SK-N-SH treated with all-trans-retinoic acid at 6 μM for 48 hours (cell line): Measurements from ENCODE around the gene SLC35E1.

Source experiments
- ATAC-seq: fragments of 200-7000 bp; cut with Tn5 transposase; 3 replicates; pipeline ENCODE4 v1.9.1; 2020; ENCODE audit warnings: mild to moderate bottlenecking, moderate library complexity
- ARNTL ChIP-seq: fragments of 450-650 bp; formaldehyde crosslinking; IDR thresholded peaks from 2 replicates; pipeline ENCODE4 v1.5.0; 2020; ENCODE audit warnings: low read depth, mild to moderate bottlenecking, moderate library complexity, borderline replicate concordance
- BACH2 ChIP-seq: fragments of 250-450 bp; sonication (Bioruptor Pico); IDR thresholded peaks from 2 replicates; pipeline ENCODE4 v1.9.0; 2021; ENCODE audit warnings: mild to moderate bottlenecking, borderline replicate concordance
- CSDC2 ChIP-seq: fragments of 250-450 bp; sonication (Bioruptor Pico); IDR thresholded peaks from 2 replicates; pipeline ENCODE4 v1.5.0; 2020; ENCODE audit warnings: mild to moderate bottlenecking, moderate library complexity
- ESRRG ChIP-seq: fragments of 250-450 bp; sonication (Bioruptor Pico); IDR thresholded peaks from 2 replicates; pipeline ENCODE4 v1.6.1; 2021; ENCODE audit warnings: mild to moderate bottlenecking
- GLIS3 ChIP-seq: fragments of 250-450 bp; sonication (Bioruptor Pico); IDR thresholded peaks from 2 replicates; pipeline ENCODE4 v1.5.0; 2020; ENCODE audit warnings: mild to moderate bottlenecking, moderate library complexity
- ISL1 ChIP-seq: fragments of 250-450 bp; sonication (Bioruptor Pico); IDR thresholded peaks from 2 replicates; pipeline ENCODE4 v2.1.2; 2022; ENCODE audit warnings: mild to moderate bottlenecking, moderate library complexity
- OSR1 ChIP-seq: fragments of 250-450 bp; sonication (Bioruptor Pico); IDR thresholded peaks from 2 replicates; pipeline ENCODE4 v1.8.0; 2022; ENCODE audit warnings: moderate library complexity, mild to moderate bottlenecking, inconsistent platforms
- PPARA ChIP-seq: fragments of 250-450 bp; sonication (Bioruptor Pico); IDR thresholded peaks from 2 replicates; pipeline ENCODE4 v1.5.0; 2020; ENCODE audit warnings: mild to moderate bottlenecking, borderline replicate concordance
- SNAI2 ChIP-seq: fragments of 250-450 bp; sonication (Bioruptor Pico); IDR thresholded peaks from 2 replicates; pipeline ENCODE4 v1.5.0; 2020; ENCODE audit warnings: mild to moderate bottlenecking, moderate library complexity
- TCF4 ChIP-seq: fragments of 250-450 bp; sonication (Bioruptor Pico); IDR thresholded peaks from 2 replicates; pipeline ENCODE4 v1.8.0; 2021; ENCODE audit warnings: mild to moderate bottlenecking, moderate library complexity, borderline replicate concordance
- TOX ChIP-seq: fragments of 250-450 bp; sonication (Bioruptor Pico); IDR thresholded peaks from 2 replicates; pipeline ENCODE4 v1.8.0; 2021; ENCODE audit warnings: mild to moderate bottlenecking, moderate library complexity, borderline replicate concordance
- ZC3H10 ChIP-seq: fragments of 250-450 bp; sonication (Bioruptor Pico); IDR thresholded peaks from 2 replicates; pipeline ENCODE4 v1.5.1; 2021; ENCODE audit warnings: mild to moderate bottlenecking, moderate library complexity
- ZFP3 ChIP-seq: fragments of 250-450 bp; sonication (Bioruptor Pico); IDR thresholded peaks from 2 replicates; pipeline ENCODE4 v1.5.0; 2020; ENCODE audit warnings: mild to moderate bottlenecking, moderate library complexity
- ZFP30 ChIP-seq: fragments of 450-650 bp; formaldehyde crosslinking; IDR thresholded peaks from 2 replicates; pipeline ENCODE4 v1.5.0; 2022; ENCODE audit warnings: mild to moderate bottlenecking, moderate library complexity
- ZNF565 ChIP-seq: fragments of 450-650 bp; formaldehyde crosslinking; conservative IDR thresholded peaks from 2 replicates; pipeline ENCODE4 v1.5.0; 2020; ENCODE audit warnings: low read depth, mild to moderate bottlenecking, moderate library complexity
- ZNF70 ChIP-seq: fragments of 450-650 bp; formaldehyde crosslinking; IDR thresholded peaks from 2 replicates; pipeline ENCODE4 v1.5.0; 2020; ENCODE audit warnings: mild to moderate bottlenecking, moderate library complexity
- ZNF8 ChIP-seq: fragments of 450-650 bp; formaldehyde crosslinking; IDR thresholded peaks from 2 replicates; pipeline ENCODE4 v1.5.0; 2020; ENCODE audit warnings: mild to moderate bottlenecking, moderate library complexity
- TF ChIP-seq, protein P1 (sequence below): fragments of 250-450 bp; sonication (Bioruptor Pico); IDR thresholded peaks from 2 replicates; pipeline ENCODE4 v1.8.0; 2021; ENCODE audit warnings: low read depth, mild to moderate bottlenecking, moderate library complexity, borderline replicate concordance
- TF ChIP-seq, protein P2 (sequence below): fragments of 250-450 bp; sonication (Bioruptor Pico); IDR thresholded peaks from 2 replicates; pipeline ENCODE4 v1.5.0; 2020; ENCODE audit warnings: mild to moderate bottlenecking, moderate library complexity
- TF ChIP-seq, protein P3 (sequence below): fragments of 250-450 bp; sonication (Bioruptor Pico); IDR thresholded peaks from 2 replicates; pipeline ENCODE4 v1.5.1; 2021; ENCODE audit warnings: mild to moderate bottlenecking, moderate library complexity
- TF ChIP-seq, protein P4 (sequence below): fragments of 250-450 bp; sonication (Bioruptor Pico); IDR thresholded peaks from 2 replicates; pipeline ENCODE4 v1.8.0; 2020; ENCODE audit warnings: mild to moderate bottlenecking, moderate library complexity, borderline replicate concordance
- TF ChIP-seq, protein P5 (sequence below): fragments of 250-450 bp; sonication (Bioruptor Pico); IDR thresholded peaks from 2 replicates; pipeline ENCODE4 v1.5.1; 2020; ENCODE audit warnings: low read depth, mild to moderate bottlenecking, moderate library complexity

Gene SLC35E1

DNA sequence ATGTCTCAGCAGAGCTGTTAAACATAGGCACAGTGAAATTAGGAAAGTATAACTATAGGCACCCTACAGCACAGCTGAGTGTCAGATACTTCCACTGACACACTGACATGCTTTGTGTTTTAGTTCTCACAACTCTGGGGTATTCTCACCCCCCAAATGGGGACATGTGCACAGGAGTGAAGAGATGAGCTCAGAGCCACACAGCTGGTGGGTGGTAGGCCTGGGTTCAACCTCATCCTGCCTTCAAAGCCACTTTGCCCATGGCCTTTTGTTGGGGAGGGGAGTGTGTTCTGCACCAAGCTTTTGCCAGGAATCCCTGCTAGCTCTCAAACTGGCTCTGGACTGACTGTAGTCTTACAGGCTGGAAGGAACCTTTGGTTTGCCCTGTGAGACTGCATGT is 1.7 kb upstream of the SLC35E1 start:
- ATAC-seq: no peak
- TF ChIP-seq ESRRG (CRISPR knock-in tag) (no peak), BACH2 (no peak), GLIS3 (no peak), ZFP3 (CRISPR knock-in tag) (no peak), ZFP30 (CRISPR knock-in tag) (no peak), ZNF70 (no peak), PPARA (CRISPR knock-in tag) (no peak), OSR1 (CRISPR knock-in tag) (no peak), ISL1 (CRISPR knock-in tag) (no peak), ZC3H10 (CRISPR knock-in tag) (no peak)
- TF ChIP-seq, protein P1, sequence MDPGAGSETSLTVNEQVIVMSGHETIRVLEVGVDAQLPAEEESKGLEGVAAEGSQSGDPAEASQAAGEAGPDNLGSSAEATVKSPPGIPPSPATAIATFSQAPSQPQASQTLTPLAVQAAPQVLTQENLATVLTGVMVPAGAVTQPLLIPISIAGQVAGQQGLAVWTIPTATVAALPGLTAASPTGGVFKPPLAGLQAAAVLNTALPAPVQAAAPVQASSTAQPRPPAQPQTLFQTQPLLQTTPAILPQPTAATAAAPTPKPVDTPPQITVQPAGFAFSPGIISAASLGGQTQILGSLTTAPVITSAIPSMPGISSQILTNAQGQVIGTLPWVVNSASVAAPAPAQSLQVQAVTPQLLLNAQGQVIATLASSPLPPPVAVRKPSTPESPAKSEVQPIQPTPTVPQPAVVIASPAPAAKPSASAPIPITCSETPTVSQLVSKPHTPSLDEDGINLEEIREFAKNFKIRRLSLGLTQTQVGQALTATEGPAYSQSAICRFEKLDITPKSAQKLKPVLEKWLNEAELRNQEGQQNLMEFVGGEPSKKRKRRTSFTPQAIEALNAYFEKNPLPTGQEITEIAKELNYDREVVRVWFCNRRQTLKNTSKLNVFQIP: no peak
- TF ChIP-seq, protein P2, sequence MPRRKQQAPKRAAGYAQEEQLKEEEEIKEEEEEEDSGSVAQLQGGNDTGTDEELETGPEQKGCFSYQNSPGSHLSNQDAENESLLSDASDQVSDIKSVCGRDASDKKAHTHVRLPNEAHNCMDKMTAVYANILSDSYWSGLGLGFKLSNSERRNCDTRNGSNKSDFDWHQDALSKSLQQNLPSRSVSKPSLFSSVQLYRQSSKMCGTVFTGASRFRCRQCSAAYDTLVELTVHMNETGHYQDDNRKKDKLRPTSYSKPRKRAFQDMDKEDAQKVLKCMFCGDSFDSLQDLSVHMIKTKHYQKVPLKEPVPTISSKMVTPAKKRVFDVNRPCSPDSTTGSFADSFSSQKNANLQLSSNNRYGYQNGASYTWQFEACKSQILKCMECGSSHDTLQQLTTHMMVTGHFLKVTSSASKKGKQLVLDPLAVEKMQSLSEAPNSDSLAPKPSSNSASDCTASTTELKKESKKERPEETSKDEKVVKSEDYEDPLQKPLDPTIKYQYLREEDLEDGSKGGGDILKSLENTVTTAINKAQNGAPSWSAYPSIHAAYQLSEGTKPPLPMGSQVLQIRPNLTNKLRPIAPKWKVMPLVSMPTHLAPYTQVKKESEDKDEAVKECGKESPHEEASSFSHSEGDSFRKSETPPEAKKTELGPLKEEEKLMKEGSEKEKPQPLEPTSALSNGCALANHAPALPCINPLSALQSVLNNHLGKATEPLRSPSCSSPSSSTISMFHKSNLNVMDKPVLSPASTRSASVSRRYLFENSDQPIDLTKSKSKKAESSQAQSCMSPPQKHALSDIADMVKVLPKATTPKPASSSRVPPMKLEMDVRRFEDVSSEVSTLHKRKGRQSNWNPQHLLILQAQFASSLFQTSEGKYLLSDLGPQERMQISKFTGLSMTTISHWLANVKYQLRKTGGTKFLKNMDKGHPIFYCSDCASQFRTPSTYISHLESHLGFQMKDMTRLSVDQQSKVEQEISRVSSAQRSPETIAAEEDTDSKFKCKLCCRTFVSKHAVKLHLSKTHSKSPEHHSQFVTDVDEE (CRISPR knock-in tag): no peak

DNA sequence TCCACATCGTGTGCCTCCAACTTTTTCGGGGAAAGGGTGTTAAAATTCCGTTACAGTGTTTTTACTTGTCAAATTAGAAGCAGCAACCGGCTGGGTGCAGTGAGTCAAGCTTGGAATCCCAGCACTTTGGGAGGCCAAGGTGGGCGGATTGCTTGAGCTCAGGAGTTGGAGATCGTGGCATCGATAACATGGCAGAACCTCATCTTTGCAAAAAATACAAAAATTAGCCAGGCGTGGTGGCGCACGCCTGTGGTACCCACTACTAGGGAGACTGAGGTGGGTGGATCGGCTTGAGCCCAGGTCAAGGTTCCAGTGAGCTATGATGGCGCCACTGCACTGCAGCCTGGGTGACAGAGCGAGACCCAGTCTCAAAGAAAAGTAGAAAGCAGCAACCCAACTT is 1.1 kb upstream of the SLC35E1 start:
- no peak for ATAC-seq
- TF ChIP-seq ZC3H10 (CRISPR knock-in tag): no peak

DNA sequence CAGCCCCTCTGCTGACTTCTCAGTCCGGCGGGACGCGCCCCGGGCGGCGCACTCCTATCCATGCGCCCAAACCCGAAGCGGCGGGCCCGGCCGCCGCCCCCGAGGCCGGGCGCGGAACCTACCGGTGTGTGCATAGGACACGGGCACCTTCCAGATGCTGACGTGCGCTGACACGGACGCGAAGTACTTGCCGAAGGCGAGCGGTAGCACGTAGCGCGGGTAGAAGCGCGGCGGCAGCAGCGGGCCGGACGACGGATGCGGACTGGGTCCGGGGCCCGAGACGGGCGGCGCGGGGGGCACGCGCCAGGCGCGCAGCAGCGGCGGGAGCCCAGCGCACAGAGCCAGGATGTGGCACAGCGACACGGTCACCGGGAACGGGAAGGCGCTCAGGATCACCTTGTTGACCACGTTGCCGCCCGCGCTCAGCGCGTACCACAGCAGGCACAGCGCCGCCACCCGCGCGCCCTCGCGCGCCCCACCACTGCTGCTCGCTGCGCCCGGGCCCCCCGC is 338 bp downstream of the SLC35E1 start:
- TF ChIP-seq, protein P2 (CRISPR knock-in tag): no peak
- TF ChIP-seq ZFP3 (CRISPR knock-in tag): peak; percentile 100
- ATAC-seq: no peak

DNA sequence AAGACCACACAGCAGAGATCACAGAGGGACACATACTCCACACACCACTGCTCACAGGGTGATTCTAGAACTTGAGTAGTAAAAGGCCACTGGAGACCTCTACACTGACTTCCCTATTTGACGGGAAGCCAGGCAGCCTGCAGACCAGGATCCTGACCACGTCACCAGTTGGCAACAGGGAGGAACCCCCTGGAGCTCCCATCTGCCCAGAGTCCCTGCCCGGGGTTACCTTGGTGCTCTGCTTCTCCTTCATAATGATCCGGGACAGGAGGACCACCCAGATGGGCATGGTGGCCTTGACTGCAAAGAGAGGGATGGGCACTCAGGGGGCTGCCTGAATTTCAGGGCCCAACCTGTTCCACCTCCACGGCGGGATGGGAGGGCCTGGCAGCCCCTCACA is 932 bp downstream of the SLC35E1 start:
- ATAC-seq: no peak
- TF ChIP-seq, protein P2 (CRISPR knock-in tag): no peak
- TF ChIP-seq ISL1 (CRISPR knock-in tag) (no peak), TCF4 (CRISPR knock-in tag) (no peak), CSDC2 (CRISPR knock-in tag) (no peak), ZNF8 (CRISPR knock-in tag) (no peak), TOX (no peak), ARNTL (no peak), SNAI2 (CRISPR knock-in tag) (no peak), ZNF70 (no peak), ZNF565 (CRISPR knock-in tag) (no peak), ZFP30 (CRISPR knock-in tag) (no peak), ZC3H10 (CRISPR knock-in tag) (no peak), GLIS3 (no peak)
- TF ChIP-seq, protein P3, sequence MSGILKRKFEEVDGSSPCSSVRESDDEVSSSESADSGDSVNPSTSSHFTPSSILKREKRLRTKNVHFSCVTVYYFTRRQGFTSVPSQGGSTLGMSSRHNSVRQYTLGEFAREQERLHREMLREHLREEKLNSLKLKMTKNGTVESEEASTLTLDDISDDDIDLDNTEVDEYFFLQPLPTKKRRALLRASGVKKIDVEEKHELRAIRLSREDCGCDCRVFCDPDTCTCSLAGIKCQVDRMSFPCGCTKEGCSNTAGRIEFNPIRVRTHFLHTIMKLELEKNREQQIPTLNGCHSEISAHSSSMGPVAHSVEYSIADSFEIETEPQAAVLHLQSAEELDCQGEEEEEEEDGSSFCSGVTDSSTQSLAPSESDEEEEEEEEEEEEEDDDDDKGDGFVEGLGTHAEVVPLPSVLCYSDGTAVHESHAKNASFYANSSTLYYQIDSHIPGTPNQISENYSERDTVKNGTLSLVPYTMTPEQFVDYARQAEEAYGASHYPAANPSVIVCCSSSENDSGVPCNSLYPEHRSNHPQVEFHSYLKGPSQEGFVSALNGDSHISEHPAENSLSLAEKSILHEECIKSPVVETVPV (CRISPR knock-in tag): no peak
- TF ChIP-seq, protein P4, sequence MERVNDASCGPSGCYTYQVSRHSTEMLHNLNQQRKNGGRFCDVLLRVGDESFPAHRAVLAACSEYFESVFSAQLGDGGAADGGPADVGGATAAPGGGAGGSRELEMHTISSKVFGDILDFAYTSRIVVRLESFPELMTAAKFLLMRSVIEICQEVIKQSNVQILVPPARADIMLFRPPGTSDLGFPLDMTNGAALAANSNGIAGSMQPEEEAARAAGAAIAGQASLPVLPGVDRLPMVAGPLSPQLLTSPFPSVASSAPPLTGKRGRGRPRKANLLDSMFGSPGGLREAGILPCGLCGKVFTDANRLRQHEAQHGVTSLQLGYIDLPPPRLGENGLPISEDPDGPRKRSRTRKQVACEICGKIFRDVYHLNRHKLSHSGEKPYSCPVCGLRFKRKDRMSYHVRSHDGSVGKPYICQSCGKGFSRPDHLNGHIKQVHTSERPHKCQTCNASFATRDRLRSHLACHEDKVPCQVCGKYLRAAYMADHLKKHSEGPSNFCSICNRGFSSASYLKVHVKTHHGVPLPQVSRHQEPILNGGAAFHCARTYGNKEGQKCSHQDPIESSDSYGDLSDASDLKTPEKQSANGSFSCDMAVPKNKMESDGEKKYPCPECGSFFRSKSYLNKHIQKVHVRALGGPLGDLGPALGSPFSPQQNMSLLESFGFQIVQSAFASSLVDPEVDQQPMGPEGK (CRISPR knock-in tag): no peak
- TF ChIP-seq, protein P5, sequence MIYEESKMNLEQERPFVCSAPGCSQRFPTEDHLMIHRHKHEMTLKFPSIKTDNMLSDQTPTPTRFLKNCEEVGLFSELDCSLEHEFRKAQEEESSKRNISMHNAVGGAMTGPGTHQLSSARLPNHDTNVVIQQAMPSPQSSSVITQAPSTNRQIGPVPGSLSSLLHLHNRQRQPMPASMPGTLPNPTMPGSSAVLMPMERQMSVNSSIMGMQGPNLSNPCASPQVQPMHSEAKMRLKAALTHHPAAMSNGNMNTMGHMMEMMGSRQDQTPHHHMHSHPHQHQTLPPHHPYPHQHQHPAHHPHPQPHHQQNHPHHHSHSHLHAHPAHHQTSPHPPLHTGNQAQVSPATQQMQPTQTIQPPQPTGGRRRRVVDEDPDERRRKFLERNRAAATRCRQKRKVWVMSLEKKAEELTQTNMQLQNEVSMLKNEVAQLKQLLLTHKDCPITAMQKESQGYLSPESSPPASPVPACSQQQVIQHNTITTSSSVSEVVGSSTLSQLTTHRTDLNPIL: no peak
